GM19025 (cell line): Measurements from ENCODE around the gene NEGR1.
A peak's percentile ranks its signal among the peaks of the same experiment; 100 is the strongest.

ENCODE experiments used
- ATAC-seq: cut with Tn5 transposase; IDR thresholded peaks from one replicate; pipeline ENCODE4 v1.9.1; 2021; ENCODE audit warnings: mild to moderate bottlenecking, low read depth, moderate library complexity; ENCODE audit not compliant: unreplicated experiment

The NEGR1 gene

GRCh38 chr1:72282271-72283021 lies at the start of gene NEGR1:
Gene NEGR1 (minus strand): TSS chr1:72282539.
- peak; percentile 67 for ATAC-seq

DNA sequence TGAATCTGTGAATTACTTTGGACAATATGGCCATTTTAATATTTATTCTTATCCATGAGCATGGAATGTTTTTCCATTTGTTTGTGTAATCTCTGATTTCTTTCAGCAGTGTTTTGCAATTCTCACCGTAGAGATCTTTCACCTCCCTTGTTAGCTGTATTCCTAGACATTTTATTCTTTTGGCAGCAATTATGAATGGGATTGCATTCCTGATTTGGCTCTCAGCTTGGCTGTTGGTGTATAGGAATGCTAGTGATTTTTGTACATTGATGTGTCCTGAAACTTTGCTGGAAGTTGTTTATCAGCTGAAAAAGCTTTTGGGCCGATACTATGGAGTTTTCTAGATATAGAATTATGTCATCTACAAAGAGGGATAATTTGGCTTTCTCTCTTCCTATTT lies 44.2 kb upstream of the NEGR1 start:
- ATAC-seq, result no peak

- no peak for ATAC-seq
These were observed 42.1 kb upstream of the NEGR1 start for GRCh38 chr1:72324451-72324850.

GRCh38 chr1:72322910-72323309 lies 40.6 kb upstream of the NEGR1 start:
- ATAC-seq, result no peak

DNA sequence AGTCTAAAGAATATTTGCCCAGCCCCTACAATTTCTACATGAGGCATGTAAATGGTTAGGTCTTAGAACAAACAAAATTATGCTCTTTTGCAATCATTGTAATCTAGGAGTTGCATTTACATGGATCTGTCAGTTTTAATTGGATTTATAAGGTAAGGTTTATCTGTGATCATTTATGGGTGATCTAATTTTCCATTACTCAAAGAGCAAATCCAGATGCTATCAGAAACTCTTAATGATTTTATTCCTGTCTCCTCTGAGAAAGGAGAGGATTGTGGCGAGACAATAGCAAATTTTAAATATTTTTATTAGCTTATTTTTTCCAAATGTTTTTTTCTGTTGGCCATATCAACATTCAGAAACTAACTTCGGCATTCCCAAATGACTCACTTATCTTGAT lies 14.2 kb upstream of the NEGR1 start:
- no peak for ATAC-seq

- no peak for ATAC-seq
These were observed 6.5 kb upstream of the NEGR1 start for GRCh38 chr1:72288886-72289285.

DNA sequence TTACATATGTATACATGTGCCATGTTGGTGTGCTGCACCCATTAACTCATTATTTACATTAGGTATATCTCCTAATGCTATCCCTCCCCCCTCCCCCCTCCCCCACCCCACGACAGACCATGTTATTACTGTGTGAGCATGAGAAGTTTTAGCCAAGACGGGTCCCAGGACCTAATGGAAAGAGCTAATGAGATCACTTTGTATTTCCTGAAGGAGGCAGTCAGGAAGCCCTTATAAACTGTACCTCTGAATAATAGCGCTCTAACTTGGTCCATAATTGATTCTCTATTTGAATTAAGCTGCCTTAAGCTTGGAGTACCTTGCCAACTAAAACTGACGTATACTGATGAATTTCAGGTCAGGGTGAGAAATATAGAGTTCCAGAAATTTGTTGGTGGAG lies 4.1 kb upstream of the NEGR1 start:
- no peak for ATAC-seq

DNA sequence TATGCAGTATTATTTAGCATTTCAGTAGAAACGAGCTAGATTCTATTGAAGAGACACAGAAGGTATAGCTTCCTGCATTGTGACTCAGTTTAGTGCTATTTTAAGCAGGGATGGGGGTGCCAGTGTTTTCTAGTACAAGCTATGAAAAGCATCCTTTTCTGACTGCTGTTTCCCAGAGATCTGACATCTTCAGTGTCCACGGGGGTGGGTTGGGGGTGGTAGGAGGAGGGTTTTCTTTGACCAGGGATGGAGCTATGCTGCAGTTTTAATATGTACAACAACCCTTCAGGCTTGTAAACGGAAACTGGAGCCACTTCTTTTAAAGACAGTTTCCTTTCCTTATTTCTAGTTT lies 2.7 kb upstream of the NEGR1 start:
- ATAC-seq, result no peak

DNA sequence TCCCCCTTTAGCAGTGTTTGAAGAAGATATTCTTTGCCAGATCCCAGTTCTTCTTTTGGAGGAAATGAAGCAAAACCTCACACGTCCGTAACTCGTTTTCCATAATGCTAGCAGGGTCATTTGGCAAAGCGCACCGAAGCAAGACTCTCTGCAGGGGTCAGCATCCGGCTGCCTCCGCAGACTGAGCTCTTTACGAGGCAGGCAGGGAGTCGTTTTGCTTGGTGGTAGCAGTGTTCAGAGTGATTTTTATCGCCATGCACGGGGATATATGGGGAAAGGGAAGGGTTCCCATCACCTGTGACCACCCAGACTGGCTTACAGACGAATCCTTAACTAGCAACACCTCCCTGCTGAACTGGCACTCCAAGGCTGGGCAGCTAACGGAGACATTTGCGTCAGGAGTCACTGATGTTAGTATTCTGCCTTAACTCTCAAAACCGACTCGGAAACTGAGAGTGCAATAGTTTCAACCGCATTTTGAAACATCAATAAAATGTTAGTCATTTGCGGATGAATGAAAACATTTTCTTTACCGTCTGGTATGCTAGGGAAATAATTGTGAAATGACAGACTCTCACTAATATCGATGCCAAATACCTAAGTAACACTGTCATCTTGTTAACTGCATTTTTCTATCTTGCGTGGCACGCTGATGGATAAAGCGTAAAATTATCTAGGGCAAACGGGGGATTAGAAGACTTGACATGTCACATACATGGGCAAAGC lies 2.2 kb upstream of the NEGR1 start:
- peak; percentile 49 for ATAC-seq

- no peak for ATAC-seq
These were observed 1.7 kb upstream of the NEGR1 start for GRCh38 chr1:72284084-72284347.

- ATAC-seq, result no peak
These were observed 1.2 kb upstream of the NEGR1 start for GRCh38 chr1:72283307-72284083.

DNA sequence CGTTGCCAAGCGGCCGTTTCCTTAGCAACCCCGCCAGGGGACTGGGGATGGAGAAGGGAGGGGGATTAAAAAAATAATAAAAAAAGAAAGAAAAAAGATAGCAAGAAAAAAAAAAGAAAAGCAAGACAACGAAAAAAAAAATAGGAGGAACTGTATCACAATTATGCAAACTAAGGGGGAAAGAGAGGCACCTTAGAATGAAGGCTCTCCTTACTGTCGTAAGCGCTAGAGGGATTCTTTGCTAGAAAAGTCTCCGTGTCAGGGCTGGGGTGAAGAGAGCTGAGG lies 625 bp upstream of the NEGR1 start:
- no peak for ATAC-seq

DNA sequence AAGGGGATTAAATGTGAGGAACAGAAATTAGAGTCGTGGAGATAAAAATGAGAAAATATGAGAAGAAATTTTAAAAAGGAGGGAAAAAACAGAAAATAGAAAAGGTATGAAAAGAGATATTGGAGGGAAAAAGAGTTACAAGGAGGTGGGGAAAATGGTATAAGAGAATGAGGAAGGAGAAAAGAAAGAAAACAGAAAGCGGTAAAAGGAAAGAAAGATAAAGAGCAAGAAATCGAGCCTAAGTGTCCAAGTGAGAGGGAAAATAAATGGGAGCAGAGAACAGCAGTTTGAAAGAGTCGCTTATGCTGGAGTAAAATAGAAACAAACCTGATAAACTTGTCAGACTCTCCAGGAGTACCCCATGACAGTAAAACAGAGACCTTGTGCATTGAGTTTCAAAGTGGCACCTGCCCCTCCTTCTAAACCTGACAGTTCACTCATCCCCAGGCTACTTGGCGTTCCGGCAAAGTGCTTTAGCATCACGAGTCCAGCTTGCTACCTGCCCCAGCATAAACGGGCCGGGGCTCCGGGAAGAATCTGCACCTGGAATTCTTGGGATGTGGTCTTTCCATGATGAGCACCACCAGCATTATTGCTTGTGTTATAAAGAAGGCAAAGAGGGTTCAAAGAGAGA lies 585 bp downstream of the NEGR1 start:
- no peak for ATAC-seq

DNA sequence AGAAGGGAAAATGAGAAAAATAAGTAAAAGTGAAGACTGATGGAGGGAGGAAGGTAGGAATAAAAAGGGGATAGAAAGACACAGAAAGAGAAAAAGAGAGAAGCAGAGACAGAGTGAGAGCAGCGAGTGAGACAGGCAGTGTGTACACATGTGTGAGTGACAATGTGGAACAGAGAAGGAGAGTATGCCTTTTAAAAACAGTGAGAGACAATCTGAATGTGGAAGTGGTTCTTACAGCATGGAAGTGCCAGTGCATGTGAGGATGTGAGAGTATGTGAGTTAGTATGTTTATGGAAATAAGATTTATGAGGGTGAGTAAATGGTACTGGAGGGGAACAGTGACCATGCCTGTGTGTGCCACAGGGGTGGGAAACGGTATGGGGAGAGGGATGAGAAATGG lies 1.2 kb downstream of the NEGR1 start:
- no peak for ATAC-seq

GRCh38 chr1:72280711-72281110 lies 1.6 kb downstream of the NEGR1 start:
- no peak for ATAC-seq

- ATAC-seq, result no peak
These were observed 2.2 kb downstream of the NEGR1 start for GRCh38 chr1:72280131-72280530.

DNA sequence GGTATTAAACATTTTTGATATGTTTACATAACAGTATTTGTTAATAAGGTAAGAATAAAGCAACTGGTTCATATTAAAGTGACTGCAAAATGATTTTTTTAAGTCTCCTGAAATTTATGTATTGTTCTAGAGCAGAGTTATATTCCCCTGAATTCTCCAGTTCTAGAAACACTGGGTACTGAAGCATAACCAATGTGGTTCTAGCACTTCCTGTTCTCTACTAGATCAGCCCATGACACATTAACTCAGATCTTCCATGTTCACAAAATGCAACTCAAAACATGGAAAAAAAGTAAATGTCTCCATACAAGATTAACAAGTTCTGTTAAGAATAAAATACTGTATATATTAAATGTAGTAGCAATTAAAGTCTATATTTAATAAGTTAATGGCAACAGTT lies 3.9 kb downstream of the NEGR1 start:
- no peak for ATAC-seq

DNA sequence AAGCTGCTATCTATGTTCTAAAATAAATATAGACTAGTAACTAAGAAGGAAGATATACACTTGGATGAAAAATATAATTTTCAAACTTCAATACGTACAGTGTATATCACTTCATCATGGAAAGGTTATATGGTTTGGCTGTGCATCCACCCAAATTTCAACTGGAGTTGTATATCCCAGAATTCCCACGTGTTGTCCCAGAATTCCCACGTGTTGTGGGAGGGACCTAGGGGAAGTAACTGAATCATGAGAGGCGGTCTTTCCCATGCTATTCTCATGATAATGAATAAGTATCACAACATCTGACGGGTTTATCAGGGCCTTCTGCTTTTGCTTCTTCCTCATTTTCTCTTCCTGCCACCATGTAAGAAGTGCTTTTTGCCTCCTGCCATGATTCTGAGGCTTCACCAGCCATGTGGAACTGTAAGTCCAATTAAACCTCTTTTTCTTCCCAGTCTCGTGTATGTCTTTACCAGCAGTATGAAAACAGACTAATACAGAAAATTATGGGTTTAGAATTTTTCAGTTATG lies 10.7 kb downstream of the NEGR1 start:
- no peak for ATAC-seq

GRCh38 chr1:72262735-72263134 lies 19.6 kb downstream of the NEGR1 start:
- ATAC-seq, result no peak

- no peak for ATAC-seq
These were observed 29.2 kb downstream of the NEGR1 start for GRCh38 chr1:72253132-72253531.

DNA sequence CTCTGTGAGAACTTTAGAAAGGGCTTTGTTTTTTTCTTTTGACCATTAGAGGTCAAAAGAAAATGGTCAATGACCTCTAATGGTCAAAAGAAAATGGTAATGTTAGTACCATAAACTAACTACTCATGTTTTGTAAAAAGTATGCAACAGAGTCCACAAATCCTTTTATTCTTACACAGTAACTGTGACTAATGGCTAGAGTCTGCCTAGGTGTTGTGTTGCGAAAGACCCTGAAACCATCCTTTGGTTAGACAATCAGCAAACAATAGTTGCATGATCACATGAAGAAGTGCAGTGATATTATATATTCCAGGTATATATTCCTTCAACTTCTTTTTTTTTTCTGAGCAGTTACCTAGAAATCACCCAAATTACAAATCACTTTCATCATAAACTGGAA lies 40.9 kb downstream of the NEGR1 start:
- ATAC-seq, result no peak
